HG03342 (cell line): Measurements from ENCODE around the gene HOXA9.
A peak's percentile ranks its signal among the peaks of the same experiment; 100 is the strongest.

Experiments used
- ATAC-seq: cut with Tn5 transposase; IDR thresholded peaks from one replicate; pipeline ENCODE4 v1.9.1; 2021; ENCODE audit warnings: mild to moderate bottlenecking, moderate library complexity; ENCODE audit not compliant: unreplicated experiment

HOXA9 gene

DNA sequence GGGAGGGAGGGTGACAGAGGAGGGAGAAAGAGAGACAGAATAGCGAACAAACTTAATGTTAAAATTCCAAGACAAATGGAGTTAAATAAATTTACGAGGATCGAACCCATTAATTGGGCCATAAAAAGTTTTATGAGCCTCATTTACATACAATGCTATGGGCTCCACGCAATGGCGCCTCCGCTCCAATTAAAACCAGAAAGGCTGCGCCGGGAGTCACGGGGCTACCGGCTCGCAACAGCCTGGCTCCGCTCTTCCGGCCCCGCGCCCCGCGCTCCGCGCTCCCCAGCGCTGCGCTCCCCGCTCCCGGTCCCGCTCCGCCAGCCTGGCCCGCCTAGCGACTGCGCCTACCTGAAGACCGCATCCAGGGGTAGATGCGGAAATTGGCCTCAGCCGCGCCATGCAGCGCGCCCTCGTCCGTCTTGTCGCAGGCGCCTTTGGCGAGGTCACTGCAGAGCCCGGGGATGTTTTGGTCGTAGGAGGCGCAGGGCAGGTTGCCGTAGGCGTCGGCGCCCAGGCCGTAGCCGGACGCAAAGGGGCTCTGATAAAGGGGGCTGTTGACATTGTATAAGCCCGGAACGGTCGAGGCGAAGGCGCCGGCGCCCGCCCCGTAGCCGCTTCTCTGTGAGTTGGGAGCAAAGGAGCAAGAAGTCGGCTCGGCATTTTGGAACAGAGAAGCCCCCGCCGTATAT is 9.4 kb downstream of the HOXA9 start:
- ATAC-seq: no peak

DNA sequence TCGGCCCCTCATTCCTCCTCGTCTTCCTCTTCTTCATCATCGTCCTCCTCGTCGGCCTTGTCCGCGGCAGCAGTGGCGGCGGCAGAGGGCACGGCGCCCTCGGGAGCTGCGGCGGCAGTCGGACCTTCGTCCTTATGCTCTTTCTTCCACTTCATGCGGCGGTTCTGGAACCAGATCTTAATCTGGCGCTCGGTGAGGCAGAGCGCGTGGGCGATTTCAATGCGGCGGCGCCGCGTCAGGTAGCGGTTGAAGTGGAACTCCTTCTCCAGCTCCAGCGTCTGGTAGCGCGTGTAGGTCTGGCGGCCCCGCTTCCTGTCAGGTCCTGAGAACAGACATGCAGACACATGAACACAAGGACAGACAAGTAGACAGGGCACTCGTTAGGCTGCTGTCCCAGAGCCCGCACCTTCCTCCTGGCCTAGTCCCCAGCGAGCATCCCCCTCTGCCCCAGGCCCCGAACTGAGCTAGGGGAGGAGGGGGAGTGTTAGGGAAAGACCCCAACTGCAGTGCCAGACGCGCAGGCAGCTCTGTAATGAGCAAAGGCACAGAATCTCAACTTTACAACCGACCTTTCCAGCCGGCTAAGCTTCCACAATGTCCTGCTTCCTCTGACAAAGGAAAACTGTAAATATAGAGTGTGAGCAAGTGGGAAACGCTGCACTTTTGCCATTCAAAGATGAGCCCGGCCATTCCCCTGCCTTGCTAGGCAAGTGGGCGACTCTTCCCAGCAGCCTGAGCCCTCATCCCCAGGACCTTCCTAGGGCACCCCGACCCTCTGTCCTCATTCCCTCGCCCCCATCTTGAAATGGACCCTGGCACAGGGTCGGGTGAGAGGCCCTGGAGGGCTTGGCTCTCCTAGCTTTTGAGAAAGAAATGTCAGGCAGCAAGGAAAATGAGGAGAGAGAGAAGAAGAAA is 10.2 kb downstream of the HOXA9 start:
- ATAC-seq: no peak

DNA sequence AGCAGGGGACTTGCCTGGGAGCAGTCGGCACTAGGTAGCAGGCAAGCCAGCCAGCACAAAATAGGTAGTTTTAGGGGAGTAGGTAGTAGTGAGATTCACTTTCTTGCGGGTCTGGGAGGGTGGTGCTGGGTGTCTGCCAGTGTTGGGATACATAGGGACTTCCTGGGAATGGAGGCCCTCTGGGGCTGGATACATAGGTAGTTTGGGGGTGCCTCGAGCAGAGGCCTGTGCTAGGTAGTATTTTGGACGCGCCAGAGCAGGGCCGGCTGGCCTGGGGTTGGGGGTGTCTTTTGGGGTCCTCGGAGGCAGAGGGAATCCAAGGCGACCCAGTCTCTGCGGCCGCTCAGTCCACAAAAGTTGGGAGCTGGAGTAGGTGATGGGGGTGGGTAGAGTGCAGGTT is 11.0 kb downstream of the HOXA9 start:
- no peak for ATAC-seq

DNA sequence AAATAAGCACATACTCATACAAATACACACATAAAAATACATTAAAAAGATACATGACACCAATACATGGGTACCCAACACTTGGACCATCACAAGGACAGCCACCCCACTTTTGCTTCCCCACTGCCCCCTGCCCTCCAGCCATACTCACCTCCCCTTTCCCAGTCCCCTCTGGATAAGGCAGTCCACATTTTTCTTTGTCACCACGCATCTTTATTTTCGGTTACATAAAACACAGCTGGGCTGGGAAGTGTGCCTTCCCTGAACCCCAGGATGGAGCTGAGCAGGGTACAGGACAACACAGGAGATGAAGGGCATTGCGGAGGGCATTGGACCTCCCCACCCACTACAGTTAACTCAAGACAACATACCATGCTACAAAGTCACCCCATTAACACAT is 11.8 kb downstream of the HOXA9 start:
- ATAC-seq: no peak

DNA sequence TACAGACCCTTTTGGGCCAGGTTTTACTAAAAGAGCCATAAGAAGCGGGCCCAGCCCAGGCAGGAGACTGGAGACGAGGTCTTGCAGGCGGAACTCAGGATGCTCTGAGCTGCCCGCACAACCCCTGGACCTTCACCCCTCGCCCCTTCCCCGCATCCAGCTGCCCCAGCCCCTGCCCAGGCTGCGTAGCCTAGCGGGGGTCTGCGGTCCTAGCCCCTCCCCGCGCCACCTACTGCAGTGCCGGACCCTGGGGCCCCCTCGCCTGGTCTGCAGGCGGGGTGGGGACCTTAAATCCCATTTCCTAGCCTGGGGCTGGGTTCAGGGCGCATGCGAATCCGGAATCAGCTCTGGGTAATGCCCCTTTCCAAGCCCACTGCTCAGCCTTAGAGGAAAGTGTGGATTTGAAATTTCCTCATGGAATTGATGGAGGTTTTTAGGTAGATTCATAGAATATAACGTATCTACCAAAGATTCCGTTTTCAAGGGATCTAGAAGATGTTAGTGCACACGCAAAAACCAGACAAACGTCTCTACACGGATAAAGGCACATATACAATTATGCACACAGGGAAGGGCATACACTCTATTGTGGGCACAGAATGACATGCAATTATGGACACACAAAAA is 12.4 kb downstream of the HOXA9 start:
- no peak for ATAC-seq

DNA sequence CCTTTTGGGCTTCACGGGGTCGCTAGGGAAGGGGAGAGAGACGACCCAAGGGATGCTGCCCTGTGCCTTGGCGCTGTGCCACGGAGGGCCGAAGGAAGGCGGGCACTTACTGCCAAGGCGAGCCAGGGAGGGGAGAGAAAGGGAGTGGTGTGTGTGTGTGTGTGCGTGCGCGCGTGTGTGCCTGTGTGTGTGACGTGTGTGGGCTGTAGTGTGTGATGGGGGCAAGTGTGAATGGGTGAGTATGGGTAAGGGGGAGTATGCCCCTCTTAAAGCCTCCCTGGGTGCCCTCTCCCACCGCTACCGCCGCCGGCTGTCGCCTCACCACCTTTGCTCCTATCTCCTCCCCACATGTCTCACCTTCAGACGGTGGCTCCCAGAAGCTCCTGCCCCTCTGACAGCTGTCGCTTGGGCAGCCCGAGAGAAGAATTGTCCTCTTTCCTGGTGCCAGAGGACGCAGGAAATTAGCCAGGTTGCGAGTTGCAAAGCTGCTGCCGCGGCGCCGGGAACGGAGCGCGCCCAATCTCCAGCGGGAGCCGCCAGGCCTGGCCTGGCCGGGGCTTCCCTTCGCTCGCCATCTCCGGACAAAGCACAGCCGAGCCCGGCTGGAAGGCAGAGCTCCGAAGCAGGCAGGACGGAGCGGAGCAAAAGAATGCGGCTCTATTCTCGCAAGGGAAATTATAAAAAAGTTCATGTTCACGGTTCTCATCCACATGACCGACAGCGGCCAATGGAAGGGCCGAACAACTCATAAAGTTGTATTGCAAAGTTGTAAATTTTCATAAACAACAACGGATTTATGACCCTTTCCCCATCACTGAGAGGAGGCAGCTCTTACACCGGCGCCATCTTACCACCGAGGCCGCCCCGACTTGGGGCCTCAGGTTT is 13.2 kb downstream of the HOXA9 start, which contains the start of gene HOXA3:
TSS of gene HOXA3 (minus strand) at position 653 of the 885 bp plus-strand sequence. CDS start 41,943 bp downstream, outside the sequence.
- no peak for ATAC-seq

DNA sequence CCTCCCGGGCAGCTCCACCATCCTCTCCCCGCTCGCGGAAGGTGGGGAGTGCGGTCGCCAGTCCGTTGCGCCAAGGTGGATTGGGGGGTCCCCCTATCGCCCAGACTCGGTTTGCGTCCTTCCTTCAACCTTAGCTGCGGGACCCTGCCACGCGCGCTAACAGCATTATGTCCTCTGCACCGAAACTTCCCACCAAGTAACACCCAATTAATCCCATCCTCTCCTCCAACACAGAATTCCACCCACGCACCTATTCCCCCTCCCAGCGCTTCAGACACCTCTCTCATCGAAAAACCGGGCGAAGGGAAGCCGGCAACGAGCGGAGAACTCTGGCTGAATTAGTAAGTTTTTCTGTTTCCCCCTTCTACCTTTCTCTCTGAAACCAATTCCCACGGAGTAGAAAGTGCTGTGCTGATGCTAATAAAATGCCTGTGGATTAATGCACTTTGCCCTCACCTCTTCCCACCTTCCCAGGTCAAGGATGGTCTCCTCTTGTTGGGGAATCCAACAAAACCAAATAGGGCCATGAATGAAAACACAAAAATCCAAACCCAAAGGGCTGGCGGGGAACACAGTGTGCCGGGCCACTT is 13.9 kb downstream of the HOXA9 start:
- ATAC-seq: no peak

DNA sequence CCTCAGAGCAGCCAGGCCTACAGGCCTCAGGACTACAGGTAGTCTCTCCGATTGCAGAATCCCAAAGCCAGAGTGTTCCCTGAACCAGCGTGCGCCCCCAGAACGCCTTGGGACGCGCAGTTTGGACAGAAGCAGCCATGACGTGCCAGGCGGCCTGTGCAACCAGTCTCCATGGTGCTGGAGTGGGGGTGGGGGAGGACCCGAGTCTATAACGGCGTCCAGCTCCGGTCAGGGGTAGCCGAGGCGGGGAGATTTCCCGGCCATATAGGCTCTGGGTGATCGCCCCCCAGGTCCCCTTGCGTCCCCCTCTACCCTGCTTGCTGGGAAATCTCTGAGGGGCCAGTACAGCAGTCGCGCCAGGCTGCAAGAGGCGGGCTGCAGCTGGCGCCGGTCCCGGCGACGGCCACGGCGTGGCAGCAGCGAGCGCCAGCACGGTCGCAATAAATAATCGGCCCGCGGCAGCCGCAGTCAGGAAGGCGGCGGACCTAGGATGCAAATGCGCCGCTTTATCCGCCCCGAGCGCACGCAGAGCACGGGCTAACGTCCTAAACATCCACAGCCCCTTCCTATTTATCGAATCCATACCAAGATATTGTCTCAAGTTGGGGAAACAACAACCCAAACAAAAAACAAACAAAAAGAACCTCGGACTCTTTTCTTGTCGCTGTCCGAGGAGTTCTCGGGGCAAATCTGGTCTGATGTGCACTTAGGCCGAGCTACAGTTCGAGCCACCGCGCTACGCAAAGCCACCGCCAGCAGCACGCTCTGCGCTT is 14.6 kb downstream of the HOXA9 start:
- peak; percentile 71 for ATAC-seq

DNA sequence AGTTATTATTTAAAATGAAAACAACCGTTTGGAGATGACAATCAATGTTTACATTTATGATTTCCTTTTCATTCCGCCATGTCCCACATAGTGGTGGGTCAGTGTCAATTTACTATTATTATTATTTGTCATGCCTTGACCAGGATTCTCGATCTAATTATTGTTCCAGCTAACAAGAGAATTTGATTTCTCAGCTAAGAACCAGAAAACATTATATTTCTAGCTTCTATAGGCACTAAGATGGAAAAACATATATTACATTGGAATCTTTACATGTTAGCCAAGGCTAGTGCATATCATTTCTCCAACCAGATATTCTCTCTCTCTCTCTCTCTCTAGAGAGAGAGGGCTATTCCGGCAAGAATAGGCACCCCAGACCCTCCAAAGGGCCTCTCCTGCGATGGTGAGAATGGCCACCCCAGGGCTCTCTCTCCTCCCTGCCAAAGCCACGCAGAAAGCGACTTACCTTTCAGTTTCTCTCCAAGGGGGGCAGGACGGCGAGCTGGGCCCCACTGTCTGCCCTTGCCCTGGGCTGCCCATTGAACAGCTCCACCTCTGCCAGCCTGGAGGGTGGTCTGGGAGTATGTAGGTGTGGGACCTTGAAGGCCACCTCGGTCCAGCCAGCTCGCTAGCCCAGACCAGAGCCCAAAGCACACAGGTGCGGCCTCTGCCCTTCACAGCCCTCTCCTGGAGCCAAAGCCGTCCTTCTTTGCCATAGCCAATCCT is 15.3 kb downstream of the HOXA9 start:
- ATAC-seq: no peak

DNA sequence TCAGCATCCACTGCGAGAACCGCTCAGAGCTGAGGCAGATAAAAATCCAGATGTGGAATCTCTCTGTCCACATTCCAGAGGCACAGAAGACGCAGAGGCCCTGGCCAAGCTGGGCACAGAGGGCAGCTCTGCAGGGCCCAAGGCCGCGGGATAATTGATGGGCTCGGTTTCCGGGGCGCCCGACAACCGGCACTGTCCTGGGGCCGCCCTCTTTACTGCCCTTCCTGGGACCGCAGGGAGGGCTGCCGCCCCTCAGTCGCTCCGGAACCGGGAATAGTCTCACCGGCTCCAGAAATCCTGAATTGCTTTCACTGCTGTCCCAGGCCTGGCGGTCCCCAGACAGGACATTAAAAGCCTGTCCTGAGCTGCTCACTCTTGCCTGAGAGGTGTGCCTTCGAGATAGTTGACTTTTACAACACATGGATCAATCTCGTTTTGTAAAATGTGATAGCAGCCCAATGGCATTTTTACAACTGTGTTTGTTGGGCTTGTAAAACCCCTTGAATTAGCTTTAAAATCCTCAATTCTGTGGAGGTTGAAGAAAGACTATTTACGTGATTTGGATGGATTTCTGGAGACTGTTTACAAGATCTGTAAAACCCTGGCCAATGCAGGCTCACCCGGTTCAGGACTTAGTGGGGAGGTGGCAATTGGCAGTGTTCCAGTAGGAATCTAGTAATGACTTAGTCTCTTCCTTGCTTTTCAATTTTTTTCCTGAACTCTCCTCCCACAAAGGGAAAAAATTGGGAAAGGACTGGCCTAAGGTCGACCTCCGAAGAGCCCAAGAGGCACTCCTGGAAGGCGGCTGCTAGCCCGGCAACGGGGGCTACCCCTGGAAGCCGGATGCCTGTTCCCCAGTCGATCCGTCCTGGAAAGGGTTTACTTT is 16.3 kb downstream of the HOXA9 start:
- ATAC-seq: no peak

DNA sequence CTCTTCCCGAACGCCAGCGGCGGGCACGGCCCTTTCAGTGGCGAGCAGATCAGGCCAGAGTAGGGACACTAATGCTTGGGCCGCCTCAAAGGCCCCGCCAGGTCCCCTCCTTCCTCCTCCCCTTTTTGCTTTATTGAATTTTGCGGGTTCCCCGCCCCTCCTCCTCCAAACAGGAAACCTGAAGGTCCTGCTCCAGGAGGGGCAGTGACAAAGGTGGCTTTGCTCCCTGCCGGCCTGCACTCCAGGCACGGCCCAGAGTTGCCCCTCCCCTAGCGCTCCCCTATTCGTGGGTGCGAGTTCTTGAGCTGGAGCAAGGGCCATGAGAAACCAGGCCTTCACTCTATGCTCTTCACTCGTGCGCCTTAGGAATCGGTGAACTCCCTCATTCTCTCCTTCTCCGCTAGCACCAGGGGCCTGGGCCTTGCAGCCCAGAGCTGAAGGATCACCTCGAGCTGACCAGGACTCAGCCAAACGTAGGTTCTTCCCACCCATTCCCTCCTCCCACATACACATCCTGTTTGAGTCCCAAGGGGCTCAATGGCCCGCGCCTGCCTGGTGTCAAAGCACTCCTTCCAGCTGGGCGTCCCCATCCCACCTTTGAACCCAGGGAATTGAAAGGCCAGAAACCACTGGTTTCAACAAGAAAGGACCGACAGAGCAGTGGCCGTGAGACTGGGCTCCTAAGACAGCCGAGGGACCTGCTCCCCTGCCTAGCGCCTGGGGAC is 17.1 kb downstream of the HOXA9 start:
- ATAC-seq: no peak

DNA sequence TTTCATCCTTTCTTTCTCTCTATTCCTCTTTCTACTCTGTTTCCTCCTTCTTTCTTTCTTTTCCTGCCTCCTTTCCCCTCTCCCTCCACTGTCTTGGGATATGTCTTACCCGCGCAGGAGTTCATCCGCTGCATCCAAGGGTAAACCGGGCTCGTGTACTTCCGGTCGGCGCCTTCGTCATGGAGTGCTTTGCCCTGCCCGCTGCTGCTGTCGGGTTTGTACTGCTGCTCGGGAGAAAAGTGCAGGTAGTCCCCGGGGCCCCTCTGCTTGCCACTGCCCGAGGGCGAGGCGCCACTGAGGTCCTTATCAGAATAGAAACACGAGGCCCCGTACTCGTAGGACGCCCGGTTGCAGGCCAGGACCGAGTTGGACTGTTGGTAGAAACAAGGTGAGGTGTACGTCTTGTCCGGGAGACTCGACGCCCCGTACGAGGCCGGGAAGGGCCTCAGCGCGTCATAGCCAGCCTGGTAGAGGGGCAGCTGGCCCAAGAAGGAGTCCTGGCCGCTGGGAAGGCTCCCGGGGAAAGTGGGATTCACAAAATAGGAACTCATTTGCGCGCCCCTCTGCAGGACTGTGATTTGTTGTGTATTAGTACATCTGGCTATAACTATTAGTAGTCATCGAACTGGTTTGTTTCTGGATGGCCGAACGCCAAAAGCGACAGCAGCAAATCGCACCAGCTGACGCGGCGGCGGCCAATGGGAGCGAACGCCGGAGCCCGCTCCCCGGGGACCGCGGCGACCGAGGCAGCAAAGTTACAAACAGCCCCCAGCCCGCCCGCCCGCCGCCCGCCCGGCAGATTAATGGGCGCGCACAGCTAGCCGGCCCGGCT is 17.9 kb downstream of the HOXA9 start, which contains the start of gene HOXA6:
TSS of gene HOXA6 (minus strand) at position 576 of the 832 bp plus-strand sequence. CDS start at position 551, 25 bp downstream.
- no peak for ATAC-seq

DNA sequence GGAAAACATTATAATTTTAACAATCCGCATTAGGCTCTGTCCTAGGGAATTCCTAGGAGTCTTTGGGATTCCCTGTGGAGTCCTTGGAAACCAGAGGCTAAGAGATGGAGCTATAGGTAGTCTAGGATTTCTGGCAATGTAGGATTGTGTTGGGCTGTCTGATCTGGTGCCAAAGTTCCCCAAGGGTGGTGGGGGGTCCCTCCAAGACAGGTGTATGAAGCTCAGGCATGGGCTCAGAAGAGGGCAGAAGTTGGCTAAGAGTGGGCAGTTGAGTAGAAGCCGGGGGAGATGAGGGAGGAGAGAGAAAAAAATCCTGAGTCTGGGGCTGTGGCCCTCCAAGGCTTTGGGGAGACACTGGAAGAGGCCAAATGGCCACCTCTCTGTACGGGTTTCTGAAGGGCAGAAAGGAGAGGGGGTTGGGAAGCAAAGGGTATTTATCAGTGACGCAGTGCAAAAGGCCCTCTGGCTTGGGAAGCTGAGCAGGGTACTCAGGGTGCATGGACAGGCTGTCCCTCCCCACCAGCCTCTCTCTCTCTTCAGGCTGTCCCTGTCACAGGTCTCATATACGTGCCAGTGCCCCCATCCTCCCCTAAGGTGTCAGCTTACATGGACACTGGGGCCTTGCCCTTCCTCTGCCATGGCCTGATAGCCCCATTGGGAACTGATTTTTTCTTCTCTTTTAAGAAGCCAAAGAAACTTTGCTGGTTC is 18.7 kb downstream of the HOXA9 start:
- no peak for ATAC-seq

DNA sequence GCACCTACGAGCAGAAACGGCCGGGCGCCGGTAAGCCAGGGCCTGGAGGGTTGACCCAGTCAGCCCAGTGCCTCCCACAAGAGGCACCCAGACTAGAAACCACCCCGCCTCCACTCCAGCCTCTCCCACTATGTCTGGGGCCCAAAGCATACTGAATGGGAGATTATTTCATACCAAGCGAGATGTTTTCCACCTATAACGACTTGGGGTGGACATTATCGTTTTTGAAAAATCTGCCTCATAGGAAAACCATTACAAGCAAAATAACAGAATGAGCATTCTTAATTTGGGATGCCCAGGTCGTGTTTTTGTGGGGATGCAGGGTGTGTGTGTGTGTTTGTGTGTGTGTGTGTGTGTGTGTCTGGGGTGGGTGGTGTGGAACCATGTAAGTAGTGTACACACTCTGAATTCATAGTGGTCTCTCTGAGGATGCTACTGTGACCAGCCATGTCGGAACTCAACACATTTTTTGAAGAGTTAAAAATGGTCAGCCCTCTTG is 19.4 kb downstream of the HOXA9 start:
- ATAC-seq: no peak

DNA sequence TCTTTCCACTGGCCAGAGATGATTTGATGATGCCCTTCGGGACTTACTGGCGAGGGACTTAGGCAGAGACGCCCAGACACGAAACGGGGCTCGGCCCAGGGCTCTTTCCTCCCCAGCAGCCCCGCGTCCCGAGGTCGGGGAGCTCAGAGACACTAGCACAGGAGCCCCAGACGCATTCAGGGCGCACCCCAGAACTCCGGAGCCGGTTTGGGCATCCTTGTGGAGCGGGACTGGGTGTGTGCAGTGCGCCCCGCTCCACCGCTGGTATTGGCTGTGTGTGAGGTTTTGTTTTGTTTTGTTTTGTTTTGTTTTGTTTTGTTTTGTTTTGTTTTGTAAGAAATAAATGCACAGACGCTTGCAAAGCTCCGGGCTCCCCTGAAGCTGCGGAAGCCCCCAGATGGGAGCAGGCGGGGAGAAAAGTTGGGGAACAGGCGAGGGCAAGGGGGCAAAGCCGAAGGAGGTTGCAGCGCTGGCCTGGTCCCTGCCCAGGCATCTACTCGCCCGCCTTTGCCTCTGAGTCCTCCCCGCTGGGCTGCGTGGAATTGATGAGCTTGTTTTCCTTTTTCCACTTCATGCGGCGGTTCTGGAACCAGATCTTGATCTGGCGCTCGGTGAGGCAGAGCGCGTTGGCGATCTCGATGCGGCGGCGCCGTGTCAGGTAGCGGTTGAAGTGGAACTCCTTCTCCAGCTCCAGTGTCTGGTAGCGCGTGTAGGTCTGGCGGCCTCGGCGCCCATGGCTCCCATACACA is 20.0 kb downstream of the HOXA9 start:
- no peak for ATAC-seq
